Endothelial cell (in vitro differentiated cells): ENCODE measurements around the gene ADAP2. TPM values are rescaled to one million over a fixed set of nuclear protein-coding genes. Genes with fewer than 3 reads are reported as not detected.

Source experiments
- DNase-seq: peaks from one replicate; pipeline ENCODE4 v3.0.0; 2021; ENCODE audit warnings: low spot score
- H3K27ac Mint-ChIP-seq: one replicate; pipeline ENCODE4 v1.8.0; 2021; ENCODE audit warnings: mixed read lengths, inconsistent platforms; ENCODE audit not compliant: unreplicated experiment
- H3K27me3 Mint-ChIP-seq: one replicate; pipeline ENCODE4 v1.8.0; 2021; ENCODE audit warnings: mild to moderate bottlenecking, moderate library complexity, mixed read lengths, inconsistent platforms; ENCODE audit not compliant: unreplicated experiment
- H3K36me3 Mint-ChIP-seq: one replicate; pipeline ENCODE4 v1.8.0; 2021; ENCODE audit warnings: mild to moderate bottlenecking, low read depth, mixed read lengths, inconsistent platforms; ENCODE audit not compliant: unreplicated experiment
- H3K4me1 Mint-ChIP-seq: one replicate; pipeline ENCODE4 v1.8.0; 2021; ENCODE audit warnings: mild to moderate bottlenecking, mixed read lengths, inconsistent platforms; ENCODE audit not compliant: unreplicated experiment
- H3K4me3 Mint-ChIP-seq: one replicate; pipeline ENCODE4 v1.8.0; 2021; ENCODE audit warnings: mild to moderate bottlenecking, mixed read lengths, inconsistent platforms; ENCODE audit not compliant: unreplicated experiment
- H3K9me3 Mint-ChIP-seq: one replicate; pipeline ENCODE4 v1.8.0; 2021; ENCODE audit warnings: mixed read lengths, inconsistent platforms; ENCODE audit not compliant: unreplicated experiment
- total RNA-seq: library from RNA; stranded (reverse); fragmentation: NEBNext Ultra II Directional; extraction: Animal tissue kit (Norgen Biotek cat#: 25700); gene quantifications from one replicate; pipeline ENCODE4 v1.2.1, GENCODE V29; 2021; ENCODE audit not compliant: unreplicated experiment
- TF ChIP-seq, protein P1 (sequence below): fragments of 200-600 bp; sonication (generic); IDR thresholded peaks from one replicate; pipeline ENCODE4 v1.5.0; 2021; ENCODE audit warnings: antibody characterized with exemption; ENCODE audit not compliant: unreplicated experiment

Gene ADAP2
- total RNA-seq, 1 donor from 2014 or later = 0.95 TPM

DNA sequence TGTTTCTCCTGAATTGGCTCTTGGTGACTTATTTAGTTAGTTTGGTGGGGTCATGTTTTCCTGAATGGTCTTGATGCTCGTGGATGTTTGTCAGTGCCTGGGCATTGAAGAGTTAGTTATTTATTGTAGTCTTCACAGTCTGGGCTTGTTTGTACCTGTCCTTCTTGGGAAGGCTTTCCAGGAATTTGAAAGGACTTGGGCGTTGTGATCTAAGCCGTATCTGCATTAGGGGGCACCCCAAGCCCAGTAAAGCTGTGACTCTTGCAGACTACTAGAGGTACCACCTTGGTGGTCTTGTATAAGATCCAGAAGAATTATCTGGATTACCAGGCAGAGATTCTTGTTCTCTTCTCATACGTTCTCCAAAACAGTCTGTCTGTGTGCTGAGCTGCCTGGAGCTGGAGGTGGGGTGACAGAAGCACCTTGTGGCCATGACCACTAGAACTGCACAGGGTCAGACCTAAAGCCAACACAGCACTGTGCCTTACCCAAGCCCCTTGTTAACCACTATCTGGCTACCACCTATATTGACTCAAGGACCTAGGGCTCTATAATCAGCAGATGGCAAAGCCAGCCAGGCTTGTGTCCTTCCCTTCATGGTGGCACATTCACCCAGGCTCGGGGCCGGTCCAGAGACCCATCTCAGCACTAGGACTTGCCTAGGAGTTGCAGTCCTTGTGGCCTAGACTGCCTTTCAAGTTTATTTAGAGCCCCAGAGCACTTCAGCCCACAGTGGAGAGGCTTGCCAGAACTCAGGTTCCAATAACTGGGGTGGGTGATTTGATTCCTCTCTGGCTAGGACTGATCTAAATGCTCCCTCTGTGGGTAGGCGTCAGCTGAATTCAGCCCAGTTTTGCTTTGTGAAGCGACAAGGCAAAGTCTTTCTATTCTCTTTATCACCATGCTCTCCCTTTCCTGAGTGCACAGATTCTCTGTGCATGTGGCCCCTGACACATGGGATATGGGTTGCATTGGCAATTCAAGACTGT is 60.1 kb downstream of the ADAP2 start:
- no peak for DNase-seq
- no peaks in the 10 kb centered on the region for H3K27me3 Mint-ChIP-seq
- TF ChIP-seq, protein P1, sequence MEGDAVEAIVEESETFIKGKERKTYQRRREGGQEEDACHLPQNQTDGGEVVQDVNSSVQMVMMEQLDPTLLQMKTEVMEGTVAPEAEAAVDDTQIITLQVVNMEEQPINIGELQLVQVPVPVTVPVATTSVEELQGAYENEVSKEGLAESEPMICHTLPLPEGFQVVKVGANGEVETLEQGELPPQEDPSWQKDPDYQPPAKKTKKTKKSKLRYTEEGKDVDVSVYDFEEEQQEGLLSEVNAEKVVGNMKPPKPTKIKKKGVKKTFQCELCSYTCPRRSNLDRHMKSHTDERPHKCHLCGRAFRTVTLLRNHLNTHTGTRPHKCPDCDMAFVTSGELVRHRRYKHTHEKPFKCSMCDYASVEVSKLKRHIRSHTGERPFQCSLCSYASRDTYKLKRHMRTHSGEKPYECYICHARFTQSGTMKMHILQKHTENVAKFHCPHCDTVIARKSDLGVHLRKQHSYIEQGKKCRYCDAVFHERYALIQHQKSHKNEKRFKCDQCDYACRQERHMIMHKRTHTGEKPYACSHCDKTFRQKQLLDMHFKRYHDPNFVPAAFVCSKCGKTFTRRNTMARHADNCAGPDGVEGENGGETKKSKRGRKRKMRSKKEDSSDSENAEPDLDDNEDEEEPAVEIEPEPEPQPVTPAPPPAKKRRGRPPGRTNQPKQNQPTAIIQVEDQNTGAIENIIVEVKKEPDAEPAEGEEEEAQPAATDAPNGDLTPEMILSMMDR = no peak
- H3K27ac Mint-ChIP-seq = peak overlapping the region; percentile 4
- H3K9me3 Mint-ChIP-seq = no peaks in the 10 kb centered on the region
- H3K36me3 Mint-ChIP-seq = peaks cover 22% of the 10 kb centered on the region
- no peaks in the 10 kb centered on the region for H3K4me1 Mint-ChIP-seq
- H3K4me3 Mint-ChIP-seq = peak overlapping the region; percentile 27

DNA sequence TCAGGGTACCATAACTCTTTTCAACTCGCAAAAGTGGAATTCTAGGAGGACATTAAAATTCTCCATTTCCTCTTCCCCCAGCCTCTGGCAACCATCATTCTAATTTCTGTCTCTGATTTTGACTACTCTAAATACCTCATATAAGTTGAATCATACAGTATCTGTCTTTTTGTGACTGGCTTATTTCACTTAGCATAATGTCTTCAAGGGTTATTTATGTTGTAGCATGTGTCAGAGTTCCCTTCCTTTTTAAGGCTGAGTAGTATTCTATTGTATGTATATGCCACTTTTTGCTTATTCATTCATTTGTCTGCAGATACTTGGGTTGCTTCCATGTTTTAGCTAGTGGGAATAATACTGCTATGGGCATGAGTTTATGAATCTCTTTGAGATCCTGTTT is 61.1 kb downstream of the ADAP2 start:
- TF ChIP-seq, protein P1 = no peak
- Mint-ChIP-seq H3K27me3 (no peaks in the 10 kb centered on the region), H3K9me3 (no peaks in the 10 kb centered on the region), H3K27ac (no peak overlapping the region), H3K4me1 (no peaks in the 10 kb centered on the region), H3K4me3 (no peak overlapping the region), H3K36me3 (peaks cover 22% of the 10 kb centered on the region)
- DNase-seq = no peak

DNA sequence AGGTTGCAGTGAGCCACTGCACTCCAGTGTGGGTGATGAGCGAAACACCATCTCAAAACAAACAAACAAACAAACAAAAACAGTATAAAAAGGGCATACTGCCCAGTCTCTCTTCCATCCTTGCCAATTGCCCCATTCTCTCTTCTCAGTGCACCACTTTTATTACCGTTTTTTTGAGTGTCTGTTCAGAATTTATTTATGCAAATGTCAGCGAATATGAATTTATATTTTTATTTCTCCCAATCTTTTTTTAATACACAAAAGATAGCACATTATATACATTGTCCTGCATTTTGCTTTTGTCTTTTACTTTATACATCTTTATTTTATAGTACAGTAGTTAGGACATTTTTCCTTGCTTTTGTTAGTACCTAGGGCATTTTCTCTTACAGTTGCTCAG is 68.7 kb downstream of the ADAP2 start:
- Mint-ChIP-seq H3K27me3 (no peaks in the 10 kb centered on the region), H3K27ac (no peak overlapping the region), H3K9me3 (no peaks in the 10 kb centered on the region), H3K4me3 (no peak overlapping the region), H3K4me1 (no peaks in the 10 kb centered on the region), H3K36me3 (peaks cover 9% of the 10 kb centered on the region)
- no peak for DNase-seq
- TF ChIP-seq, protein P1 = no peak

DNA sequence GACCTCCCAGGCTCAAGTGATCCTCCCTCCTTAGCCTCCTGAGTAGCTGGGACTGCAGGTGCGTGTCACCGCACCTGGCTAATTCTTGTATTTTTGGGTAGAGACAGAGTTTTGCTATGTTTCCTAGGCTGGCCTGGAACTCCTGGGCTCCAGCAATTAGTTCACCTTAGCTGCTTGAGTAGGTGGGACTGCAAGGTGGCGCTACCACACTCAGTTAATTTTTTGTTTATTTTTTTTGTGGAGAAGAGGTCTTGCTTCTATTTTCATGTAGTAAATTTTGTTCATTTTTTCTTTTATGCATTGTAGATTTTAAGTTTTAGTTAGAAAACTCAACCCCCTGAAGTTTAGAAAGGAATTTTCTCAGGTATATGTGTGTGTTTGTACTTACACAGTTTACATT is 70.8 kb downstream of the ADAP2 start:
- no peak for DNase-seq
- Mint-ChIP-seq H3K27ac (no peak overlapping the region), H3K27me3 (no peaks in the 10 kb centered on the region), H3K4me3 (no peak overlapping the region), H3K36me3 (peaks cover 4% of the 10 kb centered on the region), H3K4me1 (no peaks in the 10 kb centered on the region), H3K9me3 (no peaks in the 10 kb centered on the region)
- TF ChIP-seq, protein P1 = no peak

DNA sequence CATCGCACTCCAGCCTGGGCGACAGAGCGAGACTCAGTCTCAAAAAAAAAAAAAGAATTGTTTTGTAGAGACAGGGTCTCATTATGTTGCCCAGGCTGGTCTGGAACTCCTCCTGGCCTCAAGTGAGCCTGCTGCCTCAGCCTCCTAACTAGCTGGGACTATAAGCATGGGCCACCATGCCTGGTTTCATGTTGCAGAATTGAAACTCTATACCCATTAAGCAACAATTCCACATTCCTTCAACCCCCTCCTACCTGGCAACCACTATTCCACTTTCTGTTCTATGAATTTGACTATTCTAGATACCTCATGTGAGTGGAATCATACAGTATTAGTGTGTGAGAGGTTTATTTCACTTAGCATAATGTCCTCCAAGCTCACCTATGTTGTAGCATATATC is 73.6 kb downstream of the ADAP2 start:
- no peak overlapping the region for H3K27ac Mint-ChIP-seq
- TF ChIP-seq, protein P1 = no peak
- peaks cover 9% of the 10 kb centered on the region for H3K36me3 Mint-ChIP-seq
- H3K9me3 Mint-ChIP-seq = no peaks in the 10 kb centered on the region
- no peak for DNase-seq
- no peaks in the 10 kb centered on the region for H3K4me1 Mint-ChIP-seq
- no peak overlapping the region for H3K4me3 Mint-ChIP-seq
- H3K27me3 Mint-ChIP-seq = peaks cover 1% of the 10 kb centered on the region
